GM12875 (cell line): ENCODE measurements around the gene DNAH5.

Experiments
- H3K4me3 ChIP-seq: one replicate; pipeline ENCODE4 v1.5.1; 2011; ENCODE audit warnings: low read depth, low read length, control low read depth
- TF ChIP-seq, protein P1 (sequence below): IDR thresholded peaks from 2 replicates; pipeline ENCODE4 v1.5.1; 2011; ENCODE audit warnings: low read depth, mild to moderate bottlenecking, control low read depth, inconsistent platforms, low read length, moderate library complexity, borderline replicate concordance; ENCODE audit not compliant: insufficient read depth

Gene DNAH5

GRCh38 chr5:13941468-13941867 lies 3.0 kb downstream of the DNAH5 start:
- no peak overlapping the region for H3K4me3 ChIP-seq
- TF ChIP-seq, protein P1, sequence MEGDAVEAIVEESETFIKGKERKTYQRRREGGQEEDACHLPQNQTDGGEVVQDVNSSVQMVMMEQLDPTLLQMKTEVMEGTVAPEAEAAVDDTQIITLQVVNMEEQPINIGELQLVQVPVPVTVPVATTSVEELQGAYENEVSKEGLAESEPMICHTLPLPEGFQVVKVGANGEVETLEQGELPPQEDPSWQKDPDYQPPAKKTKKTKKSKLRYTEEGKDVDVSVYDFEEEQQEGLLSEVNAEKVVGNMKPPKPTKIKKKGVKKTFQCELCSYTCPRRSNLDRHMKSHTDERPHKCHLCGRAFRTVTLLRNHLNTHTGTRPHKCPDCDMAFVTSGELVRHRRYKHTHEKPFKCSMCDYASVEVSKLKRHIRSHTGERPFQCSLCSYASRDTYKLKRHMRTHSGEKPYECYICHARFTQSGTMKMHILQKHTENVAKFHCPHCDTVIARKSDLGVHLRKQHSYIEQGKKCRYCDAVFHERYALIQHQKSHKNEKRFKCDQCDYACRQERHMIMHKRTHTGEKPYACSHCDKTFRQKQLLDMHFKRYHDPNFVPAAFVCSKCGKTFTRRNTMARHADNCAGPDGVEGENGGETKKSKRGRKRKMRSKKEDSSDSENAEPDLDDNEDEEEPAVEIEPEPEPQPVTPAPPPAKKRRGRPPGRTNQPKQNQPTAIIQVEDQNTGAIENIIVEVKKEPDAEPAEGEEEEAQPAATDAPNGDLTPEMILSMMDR, result no peak

DNA sequence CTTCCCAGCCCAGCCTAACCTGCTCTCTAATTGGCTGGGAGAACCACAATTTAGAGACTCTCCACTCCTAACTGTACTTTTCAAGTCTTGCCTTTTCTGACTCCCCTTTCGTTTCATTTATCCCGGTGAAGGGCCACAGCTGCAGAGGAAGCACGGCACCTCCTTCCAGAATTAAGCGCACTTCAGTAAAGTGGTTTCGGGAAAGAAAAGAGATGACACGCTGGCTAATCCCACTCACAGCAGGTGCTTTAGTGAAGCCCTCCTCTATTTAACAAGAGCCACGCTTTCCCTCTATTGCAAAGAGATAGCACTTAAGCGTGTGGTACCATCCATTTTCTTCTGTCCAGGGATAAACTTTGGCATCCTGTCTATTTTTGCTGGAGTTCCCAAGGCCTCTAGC lies 4.8 kb downstream of the DNAH5 start:
- TF ChIP-seq, protein P1, result no peak
- H3K4me3 ChIP-seq, result no peak overlapping the region

DNA sequence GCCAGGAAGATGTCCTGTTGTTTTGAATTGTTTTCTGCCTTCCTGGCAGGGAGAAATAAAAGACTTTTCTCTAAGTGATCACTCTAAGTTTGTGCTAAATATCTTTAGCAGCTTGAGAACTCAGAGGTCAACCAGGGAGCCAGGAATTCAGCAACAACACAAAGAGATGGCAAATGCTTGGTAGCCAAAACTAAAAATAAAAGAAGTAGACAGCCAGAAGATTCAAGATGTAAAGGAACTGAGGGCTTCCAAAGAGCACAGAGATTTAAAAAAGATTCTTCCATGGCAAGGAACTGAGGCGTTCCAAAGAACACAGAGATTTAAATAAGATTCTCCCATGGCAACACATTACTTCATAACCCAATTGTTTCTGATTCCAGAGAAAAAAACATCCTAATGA lies 9.6 kb downstream of the DNAH5 start:
- TF ChIP-seq, protein P1, result no peak
- H3K4me3 ChIP-seq, result no peak overlapping the region

GRCh38 chr5:13934125-13934524 lies 10.4 kb downstream of the DNAH5 start:
- TF ChIP-seq, protein P1, result no peak
- H3K4me3 ChIP-seq, result no peak overlapping the region

- no peak overlapping the region for H3K4me3 ChIP-seq
- TF ChIP-seq, protein P1, result no peak
These were observed 11.9 kb downstream of the DNAH5 start for GRCh38 chr5:13932561-13932960.

- TF ChIP-seq, protein P1, result no peak
- H3K4me3 ChIP-seq, result no peak overlapping the region
These were observed 12.5 kb downstream of the DNAH5 start for GRCh38 chr5:13932011-13932410.

- TF ChIP-seq, protein P1, result no peak
- H3K4me3 ChIP-seq, result no peak overlapping the region
These were observed 13.8 kb downstream of the DNAH5 start for GRCh38 chr5:13930541-13931171.
